ENCODE measurements around the gene PURB. TPM values are rescaled to one million over a fixed set of nuclear protein-coding genes. Genes with fewer than 3 reads are reported as not detected.
A peak's percentile ranks its signal among the peaks of the same experiment; 100 is the strongest.

The PURB gene
- total RNA-seq, 1 donor from 2014 or later, result 21.9 TPM

GRCh38 chr7:44921607-44922350, 36.4 kb upstream of the PURB start:
- Mint-ChIP-seq H3K27me3 (ENCODE audit: low read depth) (no peaks in the 10 kb centered on the region), H3K27ac (ENCODE audit: unreplicated experiment) (no peak overlapping the region), H3K9me3 (ENCODE audit: low read depth) (no peaks in the 10 kb centered on the region), H3K4me3 (ENCODE audit: unreplicated experiment) (no peak overlapping the region), H3K4me1 (ENCODE audit: low read depth) (no peaks in the 10 kb centered on the region), H3K36me3 (ENCODE audit: low read depth) (peaks cover 6% of the 10 kb centered on the region)
- DNase-seq (ENCODE audit: low spot score), result no peak
- TF ChIP-seq CTCF (IDR thresholded peaks at IDR 0.05), result peak; percentile 86

GRCh38 chr7:44920119-44920518, 34.8 kb upstream of the PURB start:
- Mint-ChIP-seq H3K27me3 (ENCODE audit: low read depth) (no peaks in the 10 kb centered on the region), H3K9me3 (ENCODE audit: low read depth) (no peaks in the 10 kb centered on the region), H3K4me3 (ENCODE audit: unreplicated experiment) (no peak overlapping the region), H3K27ac (ENCODE audit: unreplicated experiment) (no peak overlapping the region), H3K4me1 (ENCODE audit: low read depth) (no peaks in the 10 kb centered on the region), H3K36me3 (ENCODE audit: low read depth) (peaks cover 6% of the 10 kb centered on the region)
- no peak for DNase-seq (ENCODE audit: low spot score)
- no peak for TF ChIP-seq CTCF (IDR thresholded peaks at IDR 0.05)

GRCh38 chr7:44918029-44918428, 32.7 kb upstream of the PURB start:
- TF ChIP-seq CTCF (IDR thresholded peaks at IDR 0.05), result no peak
- no peak for DNase-seq (ENCODE audit: low spot score)
- H3K9me3 Mint-ChIP-seq (ENCODE audit: low read depth), result no peaks in the 10 kb centered on the region
- H3K4me3 Mint-ChIP-seq (ENCODE audit: unreplicated experiment), result no peak overlapping the region
- peaks cover 6% of the 10 kb centered on the region for H3K36me3 Mint-ChIP-seq (ENCODE audit: low read depth)
- H3K4me1 Mint-ChIP-seq (ENCODE audit: low read depth), result no peaks in the 10 kb centered on the region
- no peaks in the 10 kb centered on the region for H3K27me3 Mint-ChIP-seq (ENCODE audit: low read depth)
- no peak overlapping the region for H3K27ac Mint-ChIP-seq (ENCODE audit: unreplicated experiment)

- Mint-ChIP-seq H3K4me1 (ENCODE audit: low read depth) (no peaks in the 10 kb centered on the region), H3K27ac (ENCODE audit: unreplicated experiment) (no peak overlapping the region), H3K27me3 (ENCODE audit: low read depth) (no peaks in the 10 kb centered on the region), H3K4me3 (ENCODE audit: unreplicated experiment) (no peak overlapping the region), H3K36me3 (ENCODE audit: low read depth) (peaks cover 6% of the 10 kb centered on the region), H3K9me3 (ENCODE audit: low read depth) (no peaks in the 10 kb centered on the region)
- no peak for DNase-seq (ENCODE audit: low spot score)
- no peak for TF ChIP-seq CTCF (IDR thresholded peaks at IDR 0.05)
Observed at GRCh38 chr7:44917465-44917864, 32.1 kb upstream of the PURB start.

- no peak for TF ChIP-seq CTCF (IDR thresholded peaks at IDR 0.05)
- H3K27me3 Mint-ChIP-seq (ENCODE audit: low read depth), result no peaks in the 10 kb centered on the region
Observed at GRCh38 chr7:44914992-44915607, 29.8 kb upstream of the PURB start.

More at GRCh38 chr7:44914992-44915607, 29.8 kb upstream of the PURB start:
- H3K9me3 Mint-ChIP-seq (ENCODE audit: low read depth), result no peaks in the 10 kb centered on the region
- no peak overlapping the region for H3K4me3 Mint-ChIP-seq (ENCODE audit: unreplicated experiment)
- peaks cover 4% of the 10 kb centered on the region for H3K36me3 Mint-ChIP-seq (ENCODE audit: low read depth)
- no peak overlapping the region for H3K27ac Mint-ChIP-seq (ENCODE audit: unreplicated experiment)
- no peaks in the 10 kb centered on the region for H3K4me1 Mint-ChIP-seq (ENCODE audit: low read depth)
- no peak for DNase-seq (ENCODE audit: low spot score)
